Mucosa of descending colon (tissue), 3 donors: ENCODE data around the gene APCDD1. TPM values are rescaled to one million over a fixed set of nuclear protein-coding genes. Genes with fewer than 3 reads are reported as not detected.

Source experiments
- ATAC-seq: fragments of 200-7000 bp; cut with Tn5 transposase; one replicate; pipeline ENCODE4 v1.9.1; 2020; ENCODE audit warnings: mild to moderate bottlenecking, moderate library complexity
- DNase-seq, 3 donors: peaks; one replicate each; pipeline ENCODE4 v3.0.0-alpha.2; 2020
- H3K36me3 ChIP-seq: fragments of 200-600 bp; one replicate; pipeline ENCODE4 v1.8.0; 2021; ENCODE audit warnings: low read depth, mild to moderate bottlenecking
- H3K4me1 ChIP-seq: fragments of 200-600 bp; one replicate; pipeline ENCODE4 v1.8.0; 2021; ENCODE audit warnings: low read depth, mild to moderate bottlenecking
- H3K4me3 ChIP-seq: fragments of 200-600 bp; one replicate; pipeline ENCODE4 v1.8.0; 2021; ENCODE audit warnings: mild to moderate bottlenecking
- H3K9me3 ChIP-seq: fragments of 200-600 bp; one replicate; pipeline ENCODE4 v1.8.0; 2021; ENCODE audit warnings: mild to moderate bottlenecking
- intact Hi-C, 2 donors: fragments of 100-400 bp; cut with DNase I in 1 of 2; cut with micrococcal nuclease in 1 of 2; formaldehyde crosslinking; loops; one replicate each; pipeline versions ENCODE4 v1.11.0 to v1.11.1; 2022; cut with DNase I, micrococcal nuclease
- total RNA-seq, 3 donors: library from RNA; stranded (reverse); fragmentation: NEBNext Ultra II Directional in 2 of 3; extraction: Animal tissue kit (Norgen Biotek cat#: 25700) in 2 of 3; gene quantifications; one replicate each; pipeline versions ENCODE4 v1.2.1 to v1.2.4, GENCODE V29; 2021 to 2023
- TF ChIP-seq, protein P1 (sequence below): fragments of 200-600 bp; IDR thresholded peaks from one replicate; pipeline ENCODE4 v1.8.0; 2022; ENCODE audit warnings: antibody characterized with exemption, mild to moderate bottlenecking
- donor health status: DM: no; HTN: no; CAD: no; lungs with moderate emphysema.
- donor health status: DM: no; HTN: no; CAD: no.
- donor health status: DM: no; HTN: yes; CAD: no.

The APCDD1 gene
- total RNA-seq, 3 donors from 2014 or later, result 3.8 to 29.7 (median 15.2) TPM

DNA sequence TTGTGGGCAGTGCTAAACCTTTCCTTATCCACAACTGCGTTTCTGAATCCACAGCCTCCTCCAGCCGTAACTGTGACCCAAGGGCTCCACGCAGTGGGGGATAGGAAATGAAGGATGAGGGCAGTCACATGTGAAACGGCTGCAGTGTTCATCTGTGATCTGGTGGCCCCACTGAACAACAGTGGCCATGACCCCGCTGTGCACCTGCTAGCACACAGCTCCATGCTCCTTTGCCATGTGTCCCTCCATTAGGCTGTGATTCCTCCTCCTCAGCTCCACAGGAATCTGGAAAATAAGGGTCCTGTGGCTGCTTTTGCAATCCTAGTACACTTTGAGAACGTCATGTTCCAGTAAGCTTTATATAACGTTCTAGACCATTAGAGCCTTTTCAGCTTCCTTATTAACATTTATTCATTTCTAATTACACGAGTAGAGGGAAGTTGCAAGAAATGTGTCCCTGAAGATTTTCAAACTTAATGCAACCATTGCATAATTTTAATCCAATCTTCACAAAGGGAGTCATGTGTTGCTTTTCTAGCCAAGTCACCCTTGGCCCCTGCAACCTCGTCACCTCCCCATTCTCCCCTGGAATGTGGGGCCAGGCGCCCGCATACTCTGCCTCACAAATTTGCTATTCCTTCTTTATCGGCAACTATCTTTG, 64.3 kb downstream of the APCDD1 start:
- intact Hi-C loops, result loop anchor here in 1 of 2 donors (10.0 kb wide), 1 partner anchor 544 kb away; no protein-coding TSS in a partner anchor
- ATAC-seq (no peak), DNase-seq (peak in 1 of 3 donors; percentile 20)
- H3K9me3 ChIP-seq, result no peaks in the 10 kb centered on the region
- H3K4me1 ChIP-seq, result no peaks in the 10 kb centered on the region
- H3K36me3 ChIP-seq, result no peaks in the 10 kb centered on the region
- no peak overlapping the region for H3K4me3 ChIP-seq
- TF ChIP-seq, protein P1, sequence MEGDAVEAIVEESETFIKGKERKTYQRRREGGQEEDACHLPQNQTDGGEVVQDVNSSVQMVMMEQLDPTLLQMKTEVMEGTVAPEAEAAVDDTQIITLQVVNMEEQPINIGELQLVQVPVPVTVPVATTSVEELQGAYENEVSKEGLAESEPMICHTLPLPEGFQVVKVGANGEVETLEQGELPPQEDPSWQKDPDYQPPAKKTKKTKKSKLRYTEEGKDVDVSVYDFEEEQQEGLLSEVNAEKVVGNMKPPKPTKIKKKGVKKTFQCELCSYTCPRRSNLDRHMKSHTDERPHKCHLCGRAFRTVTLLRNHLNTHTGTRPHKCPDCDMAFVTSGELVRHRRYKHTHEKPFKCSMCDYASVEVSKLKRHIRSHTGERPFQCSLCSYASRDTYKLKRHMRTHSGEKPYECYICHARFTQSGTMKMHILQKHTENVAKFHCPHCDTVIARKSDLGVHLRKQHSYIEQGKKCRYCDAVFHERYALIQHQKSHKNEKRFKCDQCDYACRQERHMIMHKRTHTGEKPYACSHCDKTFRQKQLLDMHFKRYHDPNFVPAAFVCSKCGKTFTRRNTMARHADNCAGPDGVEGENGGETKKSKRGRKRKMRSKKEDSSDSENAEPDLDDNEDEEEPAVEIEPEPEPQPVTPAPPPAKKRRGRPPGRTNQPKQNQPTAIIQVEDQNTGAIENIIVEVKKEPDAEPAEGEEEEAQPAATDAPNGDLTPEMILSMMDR, result no peak

DNA sequence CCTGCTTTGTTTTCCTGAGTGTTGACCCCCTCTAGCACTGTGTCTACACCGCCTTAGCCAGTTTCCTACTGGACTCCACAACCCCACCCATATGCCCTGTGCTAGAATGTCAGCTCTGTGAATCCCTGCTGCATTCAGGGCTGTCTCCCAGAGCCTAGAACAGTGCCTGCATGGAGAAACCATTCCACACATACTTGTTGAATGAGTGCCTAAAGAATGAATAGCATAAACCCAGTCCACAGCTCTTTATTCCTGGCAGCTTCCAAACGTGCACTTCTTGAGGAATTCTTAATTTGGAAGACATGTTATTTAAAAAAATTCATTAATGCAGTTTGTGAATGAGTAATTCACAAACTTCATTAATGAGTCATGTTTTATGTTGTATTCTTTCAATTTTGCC, 64.9 kb downstream of the APCDD1 start:
- TF ChIP-seq, protein P1, result no peak
- DNase-seq, result no peak
- no peaks in the 10 kb centered on the region for H3K36me3 ChIP-seq
- intact Hi-C loops, result loop anchor here in 1 of 2 donors (10.0 kb wide), 1 partner anchor 545 kb away; no protein-coding TSS in a partner anchor
- H3K4me3 ChIP-seq, result no peak overlapping the region
- no peaks in the 10 kb centered on the region for H3K9me3 ChIP-seq
- no peaks in the 10 kb centered on the region for H3K4me1 ChIP-seq
- no peak for ATAC-seq

DNA sequence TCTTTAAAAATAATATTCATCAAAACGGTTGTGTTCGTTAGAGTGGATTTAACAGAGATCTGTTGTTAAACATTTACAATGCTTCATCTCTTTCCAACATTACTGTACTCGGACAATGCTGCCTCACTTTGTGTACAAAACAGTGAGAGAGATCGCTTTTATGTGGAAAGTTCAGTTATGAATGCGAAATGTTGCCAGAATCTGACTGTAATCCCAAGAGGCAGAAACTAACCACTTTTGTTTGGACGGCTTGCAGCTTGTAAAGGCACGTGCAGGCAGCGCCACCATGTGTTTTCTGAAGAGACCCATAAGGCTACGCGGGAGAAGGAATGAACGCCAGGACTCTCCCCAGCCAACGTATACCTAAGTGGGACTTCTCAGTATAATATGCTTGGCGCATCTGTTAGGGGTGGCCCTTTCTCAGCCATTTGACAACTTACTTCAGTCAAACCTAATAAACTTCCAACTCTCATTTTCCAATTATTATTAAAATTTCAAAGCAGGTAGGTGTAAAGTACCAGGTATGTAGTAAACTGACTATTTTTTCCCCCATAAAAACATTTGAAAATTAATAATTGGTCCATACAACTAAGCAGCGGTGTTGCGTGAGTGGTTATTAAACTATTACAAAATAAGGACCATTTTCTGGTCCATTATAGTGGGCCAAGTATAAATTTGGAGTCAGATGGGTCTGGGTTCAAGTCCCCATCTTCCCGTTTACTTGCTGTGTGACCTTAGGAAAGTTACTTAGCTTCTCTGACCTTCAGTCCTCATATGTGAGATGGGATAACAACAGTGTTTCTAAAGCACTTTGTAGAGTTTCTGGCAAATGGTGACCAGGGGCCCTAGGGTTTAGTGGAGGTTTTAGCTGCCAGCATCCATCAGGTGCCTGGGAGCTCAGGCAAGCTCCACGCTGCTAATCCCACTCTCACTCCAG, 65.8 kb downstream of the APCDD1 start:
- Histone ChIP-seq H3K4me3 (no peak overlapping the region), H3K4me1 (no peaks in the 10 kb centered on the region), H3K36me3 (no peaks in the 10 kb centered on the region), H3K9me3 (no peaks in the 10 kb centered on the region)
- intact Hi-C loops, result loop anchor here (1.0 to 10.0 kb wide), 3 partner anchors 515 to 549 kb away; no protein-coding TSS in a partner anchor
- ATAC-seq (peak; percentile 89), DNase-seq (peak; percentile 75 to 89 (median 76))
- TF ChIP-seq, protein P1, result no peak

DNA sequence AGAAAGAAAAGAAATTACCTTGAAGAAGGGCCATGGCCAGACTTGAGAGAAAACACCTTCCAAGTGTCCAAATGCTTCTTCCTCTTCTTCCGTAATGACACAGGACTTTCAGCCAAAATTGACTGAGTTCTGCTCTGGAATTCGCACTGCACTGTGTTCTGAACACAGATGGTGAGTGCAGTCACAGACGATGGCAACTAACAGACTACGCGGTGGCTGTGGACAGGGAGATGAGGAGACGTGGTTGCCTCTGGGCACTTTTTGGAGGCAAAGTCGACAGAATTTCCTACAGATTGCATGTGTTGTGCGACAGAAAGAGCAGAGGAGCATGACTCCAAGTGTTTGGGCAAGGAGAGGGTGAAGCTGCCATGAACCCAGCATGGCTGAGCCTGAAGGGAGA, 67.1 kb downstream of the APCDD1 start:
- intact Hi-C loops, result loop anchor here in 1 of 2 donors (10.0 kb wide), 1 partner anchor 517 kb away; no protein-coding TSS in a partner anchor
- Histone ChIP-seq H3K4me3 (no peak overlapping the region), H3K36me3 (no peaks in the 10 kb centered on the region), H3K9me3 (no peaks in the 10 kb centered on the region), H3K4me1 (no peaks in the 10 kb centered on the region)
- ATAC-seq (no peak), DNase-seq (no peak)
- TF ChIP-seq, protein P1, result no peak

DNA sequence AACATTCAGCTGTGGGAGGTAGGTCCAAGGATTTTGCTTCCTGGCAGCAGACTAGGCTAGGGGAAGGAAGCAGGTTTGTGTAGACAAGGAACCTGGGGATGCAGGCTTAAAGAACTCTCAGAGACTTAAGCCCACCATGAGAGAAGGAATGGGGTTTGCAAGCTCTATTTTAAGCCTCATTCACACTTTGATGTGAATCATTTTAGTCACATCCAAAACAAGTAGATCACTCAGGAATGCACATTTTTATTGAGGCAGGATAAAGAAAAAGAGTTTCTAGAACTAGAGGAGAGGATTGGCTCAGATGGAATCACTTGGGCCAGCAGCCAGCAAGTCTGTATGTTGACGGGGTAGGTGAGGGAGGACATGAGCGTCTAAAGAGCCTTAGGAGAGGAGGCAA, 68.1 kb downstream of the APCDD1 start:
- DNase-seq (no peak), ATAC-seq (no peak)
- Histone ChIP-seq H3K4me1 (peaks cover 9% of the 10 kb centered on the region), H3K9me3 (no peaks in the 10 kb centered on the region), H3K36me3 (no peaks in the 10 kb centered on the region), H3K4me3 (no peak overlapping the region)
- TF ChIP-seq, protein P1, result no peak
- intact Hi-C loops, result loop anchor here in 1 of 2 donors (10.0 kb wide), 1 partner anchor 518 kb away; no protein-coding TSS in a partner anchor
